ENCODE data around the gene DPP9.

DNA sequence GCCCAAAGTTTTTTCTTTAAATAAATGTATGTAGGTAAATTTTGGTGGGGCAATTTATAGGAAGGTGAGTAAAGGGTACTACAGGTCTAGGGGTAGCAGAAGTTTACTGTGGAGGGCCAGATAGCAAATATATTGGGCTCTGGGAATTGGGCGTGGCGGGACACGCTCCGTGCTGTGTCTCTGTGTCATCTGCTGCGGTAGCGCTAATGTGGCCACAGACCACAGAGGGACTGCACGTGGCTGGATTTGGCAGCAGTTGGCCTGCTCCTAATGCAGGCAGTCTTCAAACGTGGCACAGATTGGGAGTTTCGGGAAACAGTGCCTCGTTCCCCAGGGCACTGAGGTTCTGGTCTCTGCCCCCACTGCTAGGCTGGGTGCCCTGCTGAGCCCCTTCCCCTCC lies 36.9 kb downstream of the DPP9 start:
- TF ChIP-seq EZH2 (IDR thresholded peaks at IDR 0.05) (no peak), POLR2AphosphoS5 (IDR thresholded peaks at IDR 0.05; ENCODE audit: borderline replicate concordance, low read depth, low read length) (no peak), FOXP2 (optimal IDR thresholded peaks at IDR 0.05; ENCODE audit: control extremely low read depth, extremely low read length, insufficient read depth) (no peak)

Data from SK-N-MC (cell line).